Astrocyte (in vitro differentiated cells and primary cell): ENCODE measurements around the gene SUFU.

Experiments used
- EZH2 ChIP-seq: IDR thresholded peaks from 2 replicates; pipeline ENCODE4 v1.6.1; 2012; ENCODE audit warnings: mild to moderate bottlenecking, low read length, inconsistent platforms; ENCODE audit not compliant: insufficient read depth
- TF ChIP-seq, protein P1 (sequence below): IDR thresholded peaks from 2 replicates; pipeline ENCODE4 v1.5.1; 2011; ENCODE audit warnings: low read depth, mild to moderate bottlenecking, inconsistent platforms, low read length, moderate library complexity; ENCODE audit not compliant: insufficient read depth

DNA sequence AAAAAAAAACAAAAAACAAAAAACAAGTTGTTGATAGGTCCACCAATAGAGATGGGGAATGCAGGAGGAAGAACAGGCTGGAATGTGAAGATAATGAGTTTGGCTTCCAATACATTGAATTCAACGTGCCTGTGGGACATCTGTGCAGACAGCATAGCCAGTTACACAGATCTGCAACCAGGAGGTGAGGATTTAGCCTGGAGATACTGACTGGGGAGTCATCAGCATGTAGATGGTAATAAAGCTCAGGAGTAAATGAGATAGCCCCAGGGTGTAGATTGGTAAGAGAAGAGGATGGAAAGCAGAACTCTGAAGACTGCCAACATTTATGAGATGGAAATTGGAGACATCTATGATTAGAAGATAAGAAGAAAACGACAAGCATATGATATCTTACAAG lies 135.8 kb downstream of the SUFU start:
- TF ChIP-seq, protein P1, sequence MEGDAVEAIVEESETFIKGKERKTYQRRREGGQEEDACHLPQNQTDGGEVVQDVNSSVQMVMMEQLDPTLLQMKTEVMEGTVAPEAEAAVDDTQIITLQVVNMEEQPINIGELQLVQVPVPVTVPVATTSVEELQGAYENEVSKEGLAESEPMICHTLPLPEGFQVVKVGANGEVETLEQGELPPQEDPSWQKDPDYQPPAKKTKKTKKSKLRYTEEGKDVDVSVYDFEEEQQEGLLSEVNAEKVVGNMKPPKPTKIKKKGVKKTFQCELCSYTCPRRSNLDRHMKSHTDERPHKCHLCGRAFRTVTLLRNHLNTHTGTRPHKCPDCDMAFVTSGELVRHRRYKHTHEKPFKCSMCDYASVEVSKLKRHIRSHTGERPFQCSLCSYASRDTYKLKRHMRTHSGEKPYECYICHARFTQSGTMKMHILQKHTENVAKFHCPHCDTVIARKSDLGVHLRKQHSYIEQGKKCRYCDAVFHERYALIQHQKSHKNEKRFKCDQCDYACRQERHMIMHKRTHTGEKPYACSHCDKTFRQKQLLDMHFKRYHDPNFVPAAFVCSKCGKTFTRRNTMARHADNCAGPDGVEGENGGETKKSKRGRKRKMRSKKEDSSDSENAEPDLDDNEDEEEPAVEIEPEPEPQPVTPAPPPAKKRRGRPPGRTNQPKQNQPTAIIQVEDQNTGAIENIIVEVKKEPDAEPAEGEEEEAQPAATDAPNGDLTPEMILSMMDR = no peak
- no peak for TF ChIP-seq EZH2
